Measurements from ENCODE around the gene SOX6. TPM values are rescaled to one million over a fixed set of nuclear protein-coding genes. Genes with fewer than 3 reads are reported as not detected.
"Not testable (repeated sequence)": the region's sequence is repeated elsewhere in the genome, so short reads cannot be mapped to it uniquely, and the experiment has no call there.

Gene SOX6
- total RNA-seq, 1 donor from 2014 or later: 4.9 TPM

GRCh38 chr11:16070573-16070972 is 285.8 kb downstream of the SOX6 start:
- Histone ChIP-seq H3K27me3 (no peaks in the 10 kb centered on the region), H3K4me1 (no peaks in the 10 kb centered on the region), H3K36me3 (no peaks in the 10 kb centered on the region), H3K4me3 (no peak overlapping the region), H3K27ac (no peak overlapping the region), H3K9me3 (no peaks in the 10 kb centered on the region)
- no peak for DNase-seq (ENCODE audit: extremely low spot score in 2 of 2)
- intact Hi-C loops (cut with DNase I): no loop called here
- TF ChIP-seq POLR2A (IDR thresholded peaks at IDR 0.05): no peak
- no peak for TF ChIP-seq CTCF (IDR thresholded peaks at IDR 0.05)
- TF ChIP-seq POLR2AphosphoS5 (IDR thresholded peaks at IDR 0.05; ENCODE audit: insufficient read depth in 1 of 2, low read depth in 1 of 2): no peak

- H3K36me3 ChIP-seq; H3K27me3 ChIP-seq; H3K9me3 ChIP-seq; H3K27ac ChIP-seq; H3K4me1 ChIP-seq; intact Hi-C loops (cut with DNase I); DNase-seq (ENCODE audit: extremely low spot score in 2 of 2); H3K4me3 ChIP-seq: not testable (repeated sequence)
Measured at GRCh38 chr11:16067268-16067667, 289.1 kb downstream of the SOX6 start.

DNA sequence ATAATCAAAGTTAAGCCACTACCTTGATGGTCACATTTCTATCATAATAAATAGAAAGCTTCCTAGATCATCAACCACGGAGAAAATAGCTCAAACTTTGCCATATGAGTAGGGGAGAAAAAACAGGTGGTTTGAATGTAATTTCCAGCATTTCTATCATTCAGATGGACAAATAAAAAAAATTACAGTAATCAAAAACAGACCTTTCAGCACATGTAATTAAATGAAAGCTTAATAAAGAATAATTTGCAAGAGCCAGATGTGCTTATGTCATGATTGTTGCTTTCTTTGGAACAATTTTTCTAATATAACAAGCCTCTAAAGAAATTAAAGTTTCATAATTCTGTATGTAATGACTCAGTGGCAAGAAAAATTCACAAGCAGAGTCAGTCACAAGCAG is 297.0 kb downstream of the SOX6 start:
- DNase-seq (ENCODE audit: extremely low spot score in 2 of 2): no peak
- no peaks in the 10 kb centered on the region for H3K27me3 ChIP-seq
- H3K9me3 ChIP-seq: no peaks in the 10 kb centered on the region
- no peaks in the 10 kb centered on the region for H3K4me1 ChIP-seq
- intact Hi-C loops (cut with DNase I): no loop called here
- TF ChIP-seq POLR2A (IDR thresholded peaks at IDR 0.05): no peak
- no peak for TF ChIP-seq CTCF (IDR thresholded peaks at IDR 0.05)
- TF ChIP-seq POLR2AphosphoS5 (IDR thresholded peaks at IDR 0.05; ENCODE audit: insufficient read depth in 1 of 2, low read depth in 1 of 2): no peak
- H3K36me3 ChIP-seq: no peaks in the 10 kb centered on the region
- H3K4me3 ChIP-seq: no peak overlapping the region
- no peak overlapping the region for H3K27ac ChIP-seq

DNA sequence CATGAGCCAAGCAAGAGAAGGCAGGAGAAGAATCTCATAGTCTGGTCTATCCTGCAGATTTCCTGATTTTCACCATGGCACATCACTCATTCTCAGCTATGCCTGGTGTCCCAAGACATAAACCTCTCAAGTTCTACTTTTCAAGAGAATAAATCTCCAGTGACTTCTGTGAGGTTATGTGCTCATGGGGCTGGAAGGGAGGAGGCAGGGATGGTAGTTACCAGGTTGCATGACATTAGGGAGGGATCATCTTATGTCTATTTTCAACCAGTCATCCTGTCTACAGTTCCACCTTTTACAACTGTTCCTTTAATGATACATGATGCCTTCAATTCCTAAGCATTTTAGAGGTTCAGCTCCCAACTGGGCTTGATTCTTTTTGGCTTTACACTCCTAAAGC is 297.7 kb downstream of the SOX6 start:
- DNase-seq (ENCODE audit: extremely low spot score in 2 of 2): no peak
- no peaks in the 10 kb centered on the region for H3K9me3 ChIP-seq
- H3K27ac ChIP-seq: no peak overlapping the region
- no peaks in the 10 kb centered on the region for H3K4me1 ChIP-seq
- H3K27me3 ChIP-seq: no peaks in the 10 kb centered on the region
- intact Hi-C loops (cut with DNase I): no loop called here
- TF ChIP-seq CTCF (IDR thresholded peaks at IDR 0.05) (no peak), POLR2A (IDR thresholded peaks at IDR 0.05) (no peak), POLR2AphosphoS5 (IDR thresholded peaks at IDR 0.05; ENCODE audit: insufficient read depth in 1 of 2, low read depth in 1 of 2) (no peak)
- no peaks in the 10 kb centered on the region for H3K36me3 ChIP-seq
- H3K4me3 ChIP-seq: no peak overlapping the region

GRCh38 chr11:16052750-16053149 is 303.6 kb downstream of the SOX6 start:
- Histone ChIP-seq H3K36me3 (no peaks in the 10 kb centered on the region), H3K27ac (no peak overlapping the region), H3K4me3 (no peak overlapping the region), H3K27me3 (no peaks in the 10 kb centered on the region), H3K9me3 (no peaks in the 10 kb centered on the region), H3K4me1 (no peaks in the 10 kb centered on the region)
- intact Hi-C loops (cut with DNase I): no loop called here
- DNase-seq (ENCODE audit: extremely low spot score in 2 of 2): no peak
- TF ChIP-seq POLR2A (IDR thresholded peaks at IDR 0.05): no peak
- TF ChIP-seq POLR2AphosphoS5 (IDR thresholded peaks at IDR 0.05; ENCODE audit: insufficient read depth in 1 of 2, low read depth in 1 of 2): no peak
- TF ChIP-seq CTCF (IDR thresholded peaks at IDR 0.05): no peak

GRCh38 chr11:16049611-16050010 is 306.7 kb downstream of the SOX6 start:
- DNase-seq (ENCODE audit: extremely low spot score in 2 of 2): no peak
- H3K36me3 ChIP-seq: no peaks in the 10 kb centered on the region
- H3K4me1 ChIP-seq: no peaks in the 10 kb centered on the region
- intact Hi-C loops (cut with DNase I): no loop called here
- no peaks in the 10 kb centered on the region for H3K9me3 ChIP-seq
- H3K4me3 ChIP-seq: no peak overlapping the region
- no peak for TF ChIP-seq POLR2AphosphoS5 (IDR thresholded peaks at IDR 0.05; ENCODE audit: insufficient read depth in 1 of 2, low read depth in 1 of 2)
- TF ChIP-seq CTCF (IDR thresholded peaks at IDR 0.05): no peak
- no peak for TF ChIP-seq POLR2A (IDR thresholded peaks at IDR 0.05)
- no peak overlapping the region for H3K27ac ChIP-seq
- no peaks in the 10 kb centered on the region for H3K27me3 ChIP-seq

All from vagina (tissue), 2 donors.